Vagina (tissue), 2 donors: ENCODE measurements around the gene NDFIP2. TPM values are rescaled to one million over a fixed set of nuclear protein-coding genes. Genes with fewer than 3 reads are reported as not detected.
"Not testable (repeated sequence)": the region's sequence is repeated elsewhere in the genome, so short reads cannot be mapped to it uniquely, and the experiment has no call there.

Experiments
- DNase-seq, 2 donors: peaks; one replicate each; pipeline ENCODE4 v3.0.0-alpha.2; 2017; ENCODE audit errors: extremely low spot score in 2 of 2
- H3K27ac ChIP-seq: fragments of 200-600 bp; sonication (generic); one replicate; pipeline ENCODE4 v1.5.1; 2019
- H3K27me3 ChIP-seq: fragments of 200-600 bp; sonication (generic); one replicate; pipeline ENCODE4 v1.5.1; 2019
- H3K36me3 ChIP-seq, 2 donors: fragments of 200-600 bp; sonication (generic); one replicate each; pipeline ENCODE4 v1.5.1; 2017 to 2019
- H3K4me1 ChIP-seq: fragments of 200-600 bp; sonication (generic); one replicate; pipeline ENCODE4 v1.5.1; 2019
- H3K4me3 ChIP-seq, 2 donors: fragments of 200-600 bp; sonication (generic); 1 replicate in 1 of 2; 2 replicates in 1 of 2; pipeline ENCODE4 v1.5.1; 2016 to 2019
- H3K9me3 ChIP-seq: fragments of 200-600 bp; sonication (generic); one replicate; pipeline ENCODE4 v1.5.1; 2019
- CTCF ChIP-seq, 3 experiments: fragments of 450-650 bp in 2 of 3; fragments of 200-600 bp in 1 of 3; sonication (generic) in 1 of 3; IDR thresholded peaks; one replicate each; pipeline ENCODE4 v1.5.1; 2017 to 2019; ENCODE audit warnings: antibody characterized with exemption in 3 of 3, mild to moderate bottlenecking in 2 of 3, moderate library complexity in 2 of 3
- POLR2A ChIP-seq, 2 donors: fragments of 450-650 bp; IDR thresholded peaks; one replicate each; pipeline ENCODE4 v1.6.1; 2017; ENCODE audit warnings: antibody characterized with exemption in 2 of 2, mild to moderate bottlenecking in 2 of 2, moderate library complexity in 2 of 2
- POLR2AphosphoS5 ChIP-seq, 2 donors: sonication (generic); formaldehyde crosslinking; IDR thresholded peaks; one replicate each; pipeline ENCODE4 v1.9.0; 2017; ENCODE audit warnings: antibody characterized with exemption in 2 of 2, mild to moderate bottlenecking in 2 of 2, low read depth in 1 of 2; ENCODE audit not compliant: insufficient read depth in 1 of 2
- intact Hi-C: fragments of 100-400 bp; cut with DNase I; formaldehyde crosslinking; loops from one replicate; pipeline ENCODE4 v1.15.1; 2023
- total RNA-seq: library from RNA; depleted of rRNA; stranded (reverse); fragments of >200 nt; gene quantifications from one replicate; pipeline ENCODE4 v1.2.3, GENCODE V29; 2016

The NDFIP2 gene
- total RNA-seq, 1 donor from 2014 or later = 26.8 TPM

DNA sequence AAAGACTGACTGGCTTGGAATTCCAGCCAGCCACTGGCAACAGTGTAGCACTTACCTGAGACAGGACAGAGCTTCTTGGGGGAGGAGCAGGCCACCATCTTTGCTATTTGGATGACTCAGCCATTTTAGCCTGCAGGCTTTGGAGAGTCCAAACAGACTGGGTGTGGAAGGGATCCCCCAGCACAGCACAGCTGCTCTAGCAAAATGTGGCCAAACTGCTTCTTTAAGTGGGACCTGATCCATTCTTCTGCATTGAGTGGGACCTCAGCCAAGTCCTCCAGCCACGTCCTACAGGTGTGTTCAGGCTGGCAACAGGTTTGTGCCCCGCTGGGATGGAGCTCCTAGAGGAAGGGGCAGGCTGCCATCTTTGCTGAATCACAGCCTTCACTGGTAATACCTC is 80.0 kb downstream of the NDFIP2 start:
- Histone ChIP-seq H3K4me1 (no peaks in the 10 kb centered on the region), H3K36me3 (peaks cover 0 to 18% of the 10 kb centered on the region in 2 donors), H3K9me3 (no peaks in the 10 kb centered on the region), H3K4me3 (no peak overlapping the region), H3K27ac (no peak overlapping the region), H3K27me3 (no peaks in the 10 kb centered on the region)
- no peak for DNase-seq
- intact Hi-C loops = no loop called here
- TF ChIP-seq POLR2A (IDR thresholded peaks at IDR 0.05) (no peak), POLR2AphosphoS5 (IDR thresholded peaks at IDR 0.05; ENCODE audit: insufficient read depth in 1 of 2, low read depth in 1 of 2) (no peak), CTCF (IDR thresholded peaks at IDR 0.05) (no peak)

- DNase-seq = no peak
- Histone ChIP-seq H3K27ac (no peak overlapping the region), H3K36me3 (peaks cover 0 to 18% of the 10 kb centered on the region in 2 donors), H3K9me3 (no peaks in the 10 kb centered on the region), H3K4me3 (no peak overlapping the region), H3K27me3 (no peaks in the 10 kb centered on the region), H3K4me1 (no peaks in the 10 kb centered on the region)
- no peak for TF ChIP-seq POLR2A (IDR thresholded peaks at IDR 0.05)
- no peak for TF ChIP-seq CTCF (IDR thresholded peaks at IDR 0.05)
- no peak for TF ChIP-seq POLR2AphosphoS5 (IDR thresholded peaks at IDR 0.05; ENCODE audit: insufficient read depth in 1 of 2, low read depth in 1 of 2)
- intact Hi-C loops = no loop called here
Measured at GRCh38 chr13:79562557-79562956, 81.6 kb downstream of the NDFIP2 start.

- no peak for DNase-seq
- intact Hi-C loops = no loop called here
Measured at GRCh38 chr13:79566118-79566517, 85.2 kb downstream of the NDFIP2 start.

GRCh38 chr13:79571147-79571546 is 90.2 kb downstream of the NDFIP2 start:
- H3K4me1 ChIP-seq = no peaks in the 10 kb centered on the region
- H3K27ac ChIP-seq = no peak overlapping the region
- TF ChIP-seq CTCF (IDR thresholded peaks at IDR 0.05) = no peak
- H3K4me3 ChIP-seq = no peak overlapping the region
- no peak for DNase-seq
- H3K36me3 ChIP-seq = no peaks in the 10 kb centered on the region
- no peaks in the 10 kb centered on the region for H3K9me3 ChIP-seq
- intact Hi-C loops = no loop called here
- H3K27me3 ChIP-seq = no peaks in the 10 kb centered on the region

More at GRCh38 chr13:79566118-79566517, 85.2 kb downstream of the NDFIP2 start:
- H3K4me3 ChIP-seq = no peak overlapping the region
- TF ChIP-seq CTCF (IDR thresholded peaks at IDR 0.05) (no peak), POLR2AphosphoS5 (IDR thresholded peaks at IDR 0.05; ENCODE audit: insufficient read depth in 1 of 2, low read depth in 1 of 2) (no peak), POLR2A (IDR thresholded peaks at IDR 0.05) (no peak)
- H3K4me1 ChIP-seq = no peaks in the 10 kb centered on the region
- H3K9me3 ChIP-seq = no peaks in the 10 kb centered on the region
- H3K27ac ChIP-seq = no peak overlapping the region
- H3K27me3 ChIP-seq = no peaks in the 10 kb centered on the region
- H3K36me3 ChIP-seq = no peaks in the 10 kb centered on the region

DNA sequence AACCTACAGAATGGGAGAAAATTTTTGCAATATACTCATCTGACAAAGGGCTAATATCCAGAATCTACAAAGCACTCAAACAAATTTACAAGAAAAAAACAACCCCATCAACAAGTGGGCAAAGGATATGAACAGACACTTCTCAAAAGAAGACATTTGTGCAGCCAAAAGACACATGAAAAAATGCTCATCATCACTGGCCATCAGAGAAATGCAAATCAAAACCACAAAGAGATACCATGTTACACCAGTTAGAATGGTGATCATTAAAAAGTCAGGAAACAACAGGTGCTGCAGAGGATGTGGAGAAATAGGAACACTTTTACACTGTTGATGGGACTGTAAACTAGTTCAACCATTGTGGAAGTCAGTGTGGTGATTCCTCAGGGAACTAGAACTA is 92.9 kb downstream of the NDFIP2 start:
- H3K4me1 ChIP-seq, H3K27ac ChIP-seq, H3K4me3 ChIP-seq, H3K27me3 ChIP-seq, H3K9me3 ChIP-seq, DNase-seq, H3K36me3 ChIP-seq, intact Hi-C loops: not testable (repeated sequence)

DNA sequence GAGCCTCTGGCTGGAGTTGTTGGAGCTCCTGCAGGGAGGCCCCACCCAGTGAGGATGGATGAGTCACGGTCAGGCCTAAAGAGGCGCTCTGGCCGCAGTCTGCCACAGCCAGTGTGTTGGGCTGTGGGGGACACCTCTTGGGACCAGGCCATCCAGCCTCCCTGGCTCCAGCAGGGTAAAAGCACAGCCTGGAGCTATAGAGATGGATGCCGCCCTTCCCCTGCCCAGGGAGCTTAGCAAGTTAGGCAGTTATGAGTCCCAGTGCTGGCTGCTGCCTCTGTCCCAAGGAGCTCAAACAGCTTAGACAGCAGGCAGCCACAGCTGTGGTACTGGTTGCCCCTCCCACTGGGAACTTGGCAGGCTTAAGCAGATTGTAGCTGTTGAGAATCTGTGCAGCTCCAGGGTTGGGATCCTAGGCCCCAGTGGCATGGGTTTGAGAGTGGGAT is 100.9 kb downstream of the NDFIP2 start:
- no peak for DNase-seq
- TF ChIP-seq POLR2AphosphoS5 (IDR thresholded peaks at IDR 0.05; ENCODE audit: insufficient read depth in 1 of 2, low read depth in 1 of 2) (no peak), CTCF (IDR thresholded peaks at IDR 0.05) (no peak), POLR2A (IDR thresholded peaks at IDR 0.05) (no peak)
- intact Hi-C loops = no loop called here
- no peaks in the 10 kb centered on the region for H3K36me3 ChIP-seq
- no peaks in the 10 kb centered on the region for H3K27me3 ChIP-seq
- H3K27ac ChIP-seq = no peak overlapping the region
- H3K9me3 ChIP-seq = peaks cover 5% of the 10 kb centered on the region
- H3K4me3 ChIP-seq = no peak overlapping the region
- H3K4me1 ChIP-seq = peaks cover 8% of the 10 kb centered on the region
